GDM1 (cell line): ENCODE results near the gene SRXN1.
"Not testable (repeated sequence)": the region's sequence is repeated elsewhere in the genome, so short reads cannot be mapped to it uniquely, and the experiment has no call there.

ENCODE experiments used
- DNase-seq: peaks from one replicate; lab custom pipeline; 2025; lab: John Stamatoyannopoulos, UW

SRXN1 gene

DNA sequence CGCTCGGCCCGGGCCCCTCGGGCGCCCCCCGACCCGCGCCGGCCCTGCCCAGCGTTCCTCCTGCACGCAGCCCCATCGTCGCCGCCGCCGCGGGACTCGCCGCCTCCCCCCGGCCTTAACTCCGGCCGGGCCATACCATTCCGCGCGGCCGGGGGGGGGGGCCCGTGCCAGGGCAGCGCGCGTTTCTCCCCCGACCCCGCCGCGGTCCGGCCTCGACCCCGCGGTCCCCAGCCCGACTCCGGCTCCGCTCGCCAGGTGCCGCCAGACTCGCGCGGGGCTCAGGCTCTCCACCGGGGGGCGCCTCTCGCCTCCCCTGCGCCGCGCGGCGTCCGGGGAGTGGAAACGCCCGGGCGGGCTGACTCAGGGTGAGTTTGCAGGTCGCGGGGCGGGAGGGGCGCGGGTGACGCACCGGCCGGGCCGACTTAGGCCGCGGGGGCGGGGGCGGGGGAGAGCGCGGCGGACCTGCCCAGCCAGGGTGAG lies at the start of gene SRXN1:
Gene SRXN1, minus strand, starts transcription at position 91 of the 480 bp plus-strand sequence. Its CDS starts 15 bp downstream, at position 76.
- DNase-seq: peak; percentile 85

DNA sequence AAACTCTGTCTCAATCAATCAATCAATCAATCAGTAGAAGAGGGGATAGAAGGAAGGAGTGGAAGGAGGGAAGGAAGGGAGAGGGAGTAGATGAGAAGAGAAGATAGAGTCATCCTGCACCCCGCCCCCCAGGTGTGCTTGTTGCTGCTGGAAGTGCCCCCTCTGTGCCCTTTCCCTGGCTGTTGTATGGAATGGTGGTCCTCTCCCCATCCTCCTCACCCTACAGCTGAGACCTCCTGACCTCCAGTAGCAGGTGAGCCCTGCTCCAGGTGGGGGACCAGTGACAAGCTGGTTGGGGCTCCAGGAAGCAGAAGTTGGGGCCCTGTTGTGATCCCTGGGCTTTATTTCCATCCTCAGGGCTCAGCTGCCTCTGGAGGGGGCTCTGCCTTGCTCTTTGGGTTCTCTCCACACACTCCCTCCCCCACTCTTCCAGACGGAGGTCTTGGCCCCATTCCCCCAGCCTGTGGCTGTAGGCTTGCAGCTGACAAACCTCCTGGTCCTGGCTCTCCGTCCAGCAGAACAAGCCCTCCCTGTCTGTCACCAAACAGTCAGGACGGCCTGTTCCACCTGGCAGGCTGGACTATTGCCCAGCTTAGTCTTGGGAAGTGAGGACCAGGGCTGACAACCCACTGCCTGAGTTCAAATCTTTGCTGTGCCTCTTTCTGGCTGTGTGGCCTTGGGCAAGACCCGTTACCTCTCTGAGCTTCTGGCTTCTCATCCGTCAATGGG lies 48.6 kb upstream of the SRXN1 start:
- DNase-seq: no peak

DNA sequence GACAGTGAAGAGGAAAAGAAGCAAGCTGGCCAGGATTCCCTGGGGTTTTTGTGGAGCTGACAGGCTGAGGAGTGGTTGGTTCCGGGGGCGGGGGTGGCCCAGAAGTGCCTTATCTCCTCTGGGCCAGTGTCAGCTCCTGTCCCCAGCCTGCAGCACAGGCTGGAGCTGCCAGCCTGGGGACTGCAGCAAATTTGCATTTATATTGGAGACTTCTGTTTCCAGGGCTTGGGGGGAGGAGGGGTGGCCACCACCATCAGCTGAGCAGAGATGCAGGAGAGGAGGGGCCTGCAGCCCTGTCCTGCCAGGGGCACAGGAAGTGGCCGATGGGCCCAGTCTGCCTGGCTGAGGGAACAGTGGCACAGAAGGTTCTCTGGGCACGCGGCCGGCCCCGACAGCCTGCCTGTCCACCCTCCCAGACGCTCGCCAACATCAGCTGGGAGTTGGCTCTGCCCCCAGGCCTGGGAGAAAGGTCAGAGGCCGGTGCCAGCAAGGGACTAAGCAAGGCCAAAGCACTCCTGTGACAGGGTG lies 46.9 kb upstream of the SRXN1 start:
- DNase-seq: no peak

DNA sequence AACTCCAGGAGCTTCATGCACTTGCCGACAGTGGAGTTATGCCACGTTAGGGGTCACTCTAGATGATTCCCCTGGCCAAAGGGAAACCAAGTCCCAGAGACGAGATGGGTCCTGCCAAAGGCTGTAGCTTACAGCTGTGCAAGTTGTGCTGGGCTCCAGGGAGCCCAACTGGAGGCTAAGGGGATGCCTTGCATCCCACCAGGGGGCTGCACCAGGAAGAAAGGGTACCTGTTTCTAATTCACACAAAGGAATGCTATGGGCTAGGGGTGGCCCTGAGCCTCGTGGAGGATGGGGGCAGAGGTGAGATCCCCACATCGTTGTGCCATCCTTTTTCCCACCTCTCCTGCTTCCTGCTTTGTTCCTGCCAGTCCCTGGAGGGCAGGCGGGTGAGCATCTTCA lies 46.3 kb upstream of the SRXN1 start:
- no peak for DNase-seq

DNA sequence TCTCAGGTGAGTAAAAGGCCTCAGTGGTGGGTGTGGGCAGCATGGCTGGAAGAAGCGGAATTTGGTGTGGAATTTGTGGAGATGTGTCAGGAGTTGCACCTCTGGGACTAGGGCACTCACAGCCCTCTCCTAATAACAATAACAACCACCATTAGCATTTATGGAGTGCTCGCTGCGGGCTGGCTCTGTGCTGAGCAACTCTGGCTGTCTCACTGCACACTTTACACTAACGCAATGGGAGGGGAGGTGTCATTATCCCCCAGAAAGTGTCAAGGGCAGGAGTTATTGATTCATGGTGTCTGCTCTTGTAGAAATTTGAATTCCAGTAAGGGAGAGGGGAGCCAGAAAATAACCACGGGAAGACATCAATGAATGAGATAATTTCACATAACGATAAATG lies 45.3 kb upstream of the SRXN1 start:
- DNase-seq: no peak

DNA sequence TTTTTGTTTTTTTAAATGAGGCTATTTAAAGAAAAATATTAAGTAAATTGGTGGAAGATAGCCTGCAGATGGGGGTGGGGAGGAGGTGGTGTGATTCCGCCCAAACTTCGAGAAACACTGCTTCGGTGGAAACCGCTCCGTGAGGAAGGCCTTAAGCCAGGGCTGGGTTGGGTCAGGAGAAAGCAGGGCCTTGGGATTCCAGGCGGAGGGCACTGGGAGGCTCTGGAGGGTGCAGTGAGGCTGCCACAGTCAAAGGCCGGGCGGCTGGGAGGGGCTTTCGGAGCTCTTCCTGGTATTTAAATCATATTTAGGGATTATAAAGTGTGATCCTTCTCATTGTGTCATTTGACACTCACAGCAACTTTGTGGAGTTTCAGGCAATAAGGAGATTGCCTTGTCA lies 44.8 kb upstream of the SRXN1 start:
- no peak for DNase-seq

DNA sequence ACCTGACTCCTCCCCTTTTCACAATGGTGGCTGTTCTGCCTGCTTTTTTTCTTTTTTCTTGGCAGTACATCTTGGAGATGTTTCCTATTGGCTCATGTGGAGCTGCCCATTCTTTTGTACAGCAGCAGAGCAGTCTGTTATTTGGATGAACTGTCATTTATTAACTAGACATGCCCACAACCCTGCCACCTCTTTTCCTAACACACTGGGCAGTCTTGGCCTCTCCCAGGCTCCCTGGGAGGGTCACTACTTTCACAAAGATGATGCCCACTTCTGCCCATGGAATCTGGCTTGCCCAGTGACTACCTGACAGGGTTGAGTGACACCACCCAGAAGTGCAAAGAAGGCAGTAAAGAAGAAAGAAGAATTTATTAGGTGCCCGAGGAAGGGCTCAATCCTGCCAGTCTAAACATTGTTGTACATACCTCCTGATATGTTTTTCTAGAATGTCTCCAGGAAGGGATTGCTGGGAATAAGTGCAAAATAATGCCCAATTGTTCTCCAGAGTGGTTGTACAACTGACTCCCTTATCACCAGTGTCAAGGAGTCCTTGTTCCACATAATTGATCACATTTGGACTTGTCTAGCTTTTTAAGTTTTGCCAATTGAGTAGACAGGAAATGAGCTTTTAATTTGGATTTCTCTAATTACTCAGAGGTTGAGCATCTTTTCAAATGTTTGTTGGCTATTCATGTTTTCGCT lies 42.3 kb upstream of the SRXN1 start:
- no peak for DNase-seq

DNA sequence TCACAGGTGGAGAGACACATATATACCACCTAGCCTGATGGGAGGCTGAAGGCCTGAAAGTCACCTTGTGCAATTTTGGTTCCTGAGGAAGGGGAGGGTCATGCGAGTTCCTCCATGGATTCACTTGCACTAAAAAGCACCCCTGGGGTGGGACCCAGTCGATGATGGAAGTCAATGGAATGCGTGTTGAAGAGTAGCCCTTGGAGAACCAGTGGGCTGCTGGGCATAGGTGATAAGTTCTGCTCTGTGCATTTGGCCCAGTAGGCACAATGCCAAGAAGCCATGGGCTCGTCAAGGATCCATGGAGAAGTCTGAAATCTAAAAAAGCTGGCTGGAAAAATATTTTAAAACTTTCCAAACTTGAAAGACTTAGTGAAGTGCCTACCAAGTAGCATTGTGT lies 41.5 kb upstream of the SRXN1 start:
- no peak for DNase-seq

DNA sequence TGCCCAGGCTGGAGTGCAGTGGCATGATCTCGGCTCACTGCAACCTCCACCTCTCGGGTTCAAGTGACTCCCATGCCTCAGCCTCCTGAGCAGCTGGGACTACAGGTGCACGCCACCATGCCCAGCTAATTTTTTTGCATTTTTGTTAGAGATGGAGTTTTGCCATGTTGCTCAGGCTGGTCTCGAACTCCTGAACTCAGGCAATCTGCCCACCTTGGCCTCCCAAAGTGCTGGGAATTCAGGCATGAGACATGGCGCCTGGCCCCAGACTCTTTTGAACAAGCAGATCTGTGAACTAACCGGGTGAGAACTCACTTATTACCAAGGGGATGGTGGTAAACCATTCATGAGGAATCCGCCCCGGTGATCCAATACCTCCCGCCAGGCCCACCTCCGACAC lies 40.8 kb upstream of the SRXN1 start:
- DNase-seq: not testable (repeated sequence)

DNA sequence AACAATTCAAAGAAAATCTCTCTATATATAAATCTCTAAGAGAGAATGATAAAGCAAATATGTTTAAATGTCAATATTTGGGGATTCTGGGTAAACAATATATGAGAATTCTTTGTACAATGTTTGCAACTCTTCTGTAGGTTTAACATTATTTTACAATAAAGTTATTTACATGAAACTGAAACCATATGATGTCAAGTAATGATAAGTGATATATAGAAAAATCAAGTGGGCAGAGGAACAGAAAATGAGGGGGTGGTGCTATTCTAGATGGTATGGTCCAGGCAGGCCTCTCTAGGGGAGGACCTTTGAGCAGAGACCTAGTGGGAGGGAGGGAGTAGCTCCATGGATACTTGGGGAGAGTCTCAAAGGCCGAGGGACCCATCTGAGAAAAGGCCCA lies 39.0 kb upstream of the SRXN1 start:
- no peak for DNase-seq

DNA sequence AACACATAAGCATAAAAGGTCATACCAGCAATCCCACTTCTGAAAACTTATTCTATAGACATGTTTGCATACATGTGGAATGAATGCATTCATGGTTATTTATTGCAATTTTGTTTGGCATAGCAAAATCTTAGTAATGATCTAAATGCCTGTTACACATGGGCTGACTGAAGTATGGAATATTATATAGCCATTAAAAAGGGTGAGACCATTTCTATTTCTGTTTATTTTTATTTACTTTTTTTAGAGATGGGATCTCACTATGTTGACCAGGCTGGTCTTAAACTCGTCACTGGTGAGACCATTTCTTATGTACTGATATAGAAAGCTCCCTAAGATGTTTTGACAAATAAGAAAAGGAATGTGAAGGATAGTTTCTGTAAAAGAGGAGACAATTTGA lies 36.9 kb upstream of the SRXN1 start:
- DNase-seq: no peak

DNA sequence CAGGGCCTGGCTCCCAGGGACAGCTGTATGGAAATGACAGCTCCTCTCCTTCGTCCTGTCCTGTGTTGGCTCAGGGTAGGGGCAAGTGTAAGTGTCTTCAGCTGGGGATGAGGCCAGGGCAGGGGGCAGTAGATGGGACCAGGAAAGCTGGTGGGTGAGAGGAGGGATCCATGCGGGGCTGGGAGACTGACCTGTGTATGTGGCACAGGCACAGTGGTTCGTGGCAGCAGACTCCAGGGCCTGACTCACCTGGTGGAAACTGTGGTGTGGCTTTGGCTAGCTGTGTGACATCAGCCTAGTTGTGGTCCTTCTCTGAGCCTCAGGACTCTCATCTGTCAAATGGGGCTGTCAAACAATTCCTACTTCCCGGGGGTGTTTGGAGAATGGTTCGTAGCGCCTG lies 36.3 kb upstream of the SRXN1 start:
- no peak for DNase-seq

DNA sequence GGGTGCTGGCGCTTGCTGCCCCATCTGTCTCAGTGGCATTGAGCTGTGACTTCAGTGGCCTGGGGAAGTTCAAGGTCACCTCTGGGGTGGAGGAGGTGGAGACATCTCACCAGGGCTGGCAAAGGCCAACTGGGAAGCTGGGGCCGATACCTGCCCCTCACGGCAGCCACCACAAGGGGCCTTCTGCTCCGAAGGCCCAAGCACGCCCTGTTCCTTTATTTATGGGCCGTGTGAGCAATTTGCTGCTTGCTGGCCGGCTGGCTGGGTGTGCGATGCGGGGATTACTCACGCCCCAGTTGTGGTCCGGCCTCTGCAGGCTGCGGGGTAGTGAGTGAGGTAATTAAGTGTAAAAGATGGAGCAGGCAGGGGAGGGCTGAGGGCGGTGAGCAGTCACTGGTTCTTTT lies 35.8 kb upstream of the SRXN1 start:
- no peak for DNase-seq

DNA sequence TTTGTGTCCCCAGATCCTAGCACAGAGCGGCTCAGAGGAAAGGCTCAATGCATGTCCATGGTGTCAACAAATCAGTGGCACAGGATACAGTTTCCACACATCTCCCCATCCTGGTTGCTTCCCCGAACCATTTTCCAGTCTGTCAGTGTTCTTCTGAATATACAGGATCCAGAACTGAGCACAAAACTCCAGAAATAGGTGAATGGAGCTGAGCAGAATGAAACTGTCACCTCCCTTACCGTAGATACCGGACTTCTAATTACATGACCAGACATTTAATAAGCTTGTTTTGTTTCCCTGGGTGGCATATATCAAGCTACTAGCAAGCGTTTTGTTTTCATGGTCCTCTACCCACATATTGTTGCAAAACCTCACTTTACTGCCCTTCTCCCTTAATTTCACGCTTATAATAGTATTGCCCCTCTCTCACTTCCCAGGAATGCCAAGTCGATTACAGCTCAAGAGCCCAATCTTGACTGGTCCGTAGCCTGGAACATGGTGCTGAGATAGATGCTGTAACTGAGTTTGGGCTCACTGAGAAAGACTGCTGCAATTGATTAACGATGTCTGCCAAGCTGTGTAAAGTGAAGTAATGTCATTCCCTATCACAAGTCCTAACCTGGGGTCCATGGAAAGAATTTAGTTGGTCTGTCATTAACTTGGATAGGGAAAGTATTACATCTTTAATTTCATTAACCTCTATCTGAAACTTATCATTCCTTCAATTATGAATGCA lies 34.6 kb upstream of the SRXN1 start:
- DNase-seq: no peak

DNA sequence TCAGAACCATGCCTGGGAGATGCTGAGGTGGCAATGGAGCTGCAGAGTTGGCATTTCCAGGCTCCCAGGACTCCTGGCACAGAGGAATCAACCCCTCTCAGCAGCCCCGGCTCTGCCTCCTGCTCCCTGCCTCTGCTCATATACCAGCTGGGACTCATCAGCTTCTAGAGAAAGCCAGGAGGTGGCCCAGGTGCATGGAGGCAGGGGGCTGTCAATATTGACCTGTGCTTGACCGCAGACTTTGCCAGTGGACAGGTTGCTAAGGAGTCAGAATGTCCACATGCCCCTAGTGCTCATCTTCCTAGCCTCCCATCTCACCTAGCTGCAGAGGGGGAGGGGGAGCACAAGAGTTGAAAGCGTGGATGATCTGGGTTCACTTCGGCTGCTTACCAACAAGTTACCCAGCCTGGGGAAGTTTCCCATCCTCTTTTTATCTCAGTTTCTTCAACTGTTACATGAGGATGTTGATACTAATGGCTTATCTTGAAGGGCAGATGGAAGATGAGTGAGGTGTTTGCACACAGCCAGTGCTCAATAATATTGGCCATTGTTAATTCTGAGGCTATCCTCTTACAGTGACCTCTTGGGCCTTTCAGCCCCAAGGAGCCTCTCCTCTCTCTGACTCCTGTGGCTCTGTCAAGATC lies 31.8 kb upstream of the SRXN1 start:
- DNase-seq: no peak

DNA sequence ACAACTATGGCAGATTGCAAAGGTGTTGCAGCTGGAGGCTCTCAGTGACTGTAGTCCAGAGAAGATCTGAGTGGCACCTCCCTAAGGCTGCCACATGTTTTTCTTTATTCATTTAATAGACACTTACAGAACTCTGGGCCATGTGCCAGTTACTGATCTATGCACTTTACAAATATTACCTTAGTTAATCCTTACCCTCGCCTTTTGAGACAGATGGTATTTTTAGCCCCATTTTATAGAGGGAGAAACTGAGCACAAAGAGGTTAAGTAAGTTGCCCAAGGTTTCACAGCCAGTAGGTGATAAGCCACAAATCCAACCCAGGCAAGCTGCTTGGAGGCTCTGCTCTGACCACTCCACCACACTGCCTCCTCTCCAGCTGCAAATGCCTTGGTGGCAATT lies 29.1 kb upstream of the SRXN1 start:
- DNase-seq: no peak

DNA sequence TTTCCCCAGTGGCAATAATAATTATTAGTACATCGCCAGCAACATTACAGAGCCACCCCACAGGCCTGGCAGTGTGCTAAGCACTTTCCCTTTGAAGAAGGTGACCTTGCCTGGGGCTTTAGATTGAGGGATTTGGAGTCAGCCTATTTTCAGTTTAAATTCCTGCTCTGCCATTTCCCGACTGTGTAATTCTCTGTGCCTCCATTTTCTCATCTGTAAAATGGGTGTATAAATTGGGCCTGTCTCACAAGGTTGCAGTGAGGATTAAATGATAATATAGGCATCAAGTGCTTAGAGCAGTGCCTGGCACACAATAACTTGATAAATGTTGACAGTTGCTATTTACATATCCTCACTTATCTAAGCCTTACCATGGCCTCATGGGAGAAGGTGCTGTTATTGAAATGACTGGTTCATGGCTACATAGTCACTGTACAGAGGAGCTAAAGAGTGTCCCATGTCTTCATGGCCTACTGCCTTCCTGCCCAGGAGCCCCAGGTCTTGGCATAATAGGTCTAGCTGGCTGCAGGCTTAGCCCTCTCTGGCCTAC lies 27.7 kb upstream of the SRXN1 start:
- no peak for DNase-seq

DNA sequence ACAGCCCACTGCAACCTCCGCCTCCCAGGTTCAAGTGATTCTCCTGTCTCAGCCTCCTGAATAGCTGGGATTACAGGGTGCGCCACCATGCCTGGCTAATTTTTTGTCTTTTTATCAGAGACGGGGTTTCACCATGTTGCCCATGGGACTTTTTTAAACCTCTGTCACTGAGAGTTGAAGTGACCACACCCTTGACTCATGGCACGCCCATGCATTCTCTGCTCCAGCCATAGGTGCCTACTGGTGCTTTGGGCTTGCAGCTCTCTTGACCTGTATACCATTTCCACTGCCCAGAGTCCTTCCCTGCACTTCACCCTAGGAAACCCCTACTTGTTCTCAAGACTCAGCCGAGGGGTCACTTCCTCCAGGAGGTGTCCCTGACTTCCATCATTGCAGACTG lies 25.0 kb upstream of the SRXN1 start:
- DNase-seq: no peak

DNA sequence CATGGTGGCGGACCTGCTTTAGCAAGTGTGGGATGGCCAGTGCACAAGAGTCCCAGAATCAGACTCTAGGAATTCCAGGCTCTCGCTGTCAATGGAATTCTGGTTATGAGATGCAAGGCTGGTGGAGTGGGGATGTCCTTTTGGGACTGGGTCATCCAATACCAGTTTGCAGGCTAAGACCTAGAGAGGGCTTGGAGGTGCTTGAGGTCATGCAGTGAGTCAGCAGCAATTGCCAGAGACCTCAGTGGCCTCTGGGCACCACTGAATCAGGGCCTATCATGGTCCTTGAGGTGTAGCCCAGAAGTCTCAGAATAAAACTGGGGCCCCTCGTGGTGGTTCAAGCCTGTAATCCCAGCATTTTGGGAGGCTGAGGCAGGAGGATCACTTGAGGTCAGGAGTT lies 24.0 kb upstream of the SRXN1 start:
- DNase-seq: no peak

DNA sequence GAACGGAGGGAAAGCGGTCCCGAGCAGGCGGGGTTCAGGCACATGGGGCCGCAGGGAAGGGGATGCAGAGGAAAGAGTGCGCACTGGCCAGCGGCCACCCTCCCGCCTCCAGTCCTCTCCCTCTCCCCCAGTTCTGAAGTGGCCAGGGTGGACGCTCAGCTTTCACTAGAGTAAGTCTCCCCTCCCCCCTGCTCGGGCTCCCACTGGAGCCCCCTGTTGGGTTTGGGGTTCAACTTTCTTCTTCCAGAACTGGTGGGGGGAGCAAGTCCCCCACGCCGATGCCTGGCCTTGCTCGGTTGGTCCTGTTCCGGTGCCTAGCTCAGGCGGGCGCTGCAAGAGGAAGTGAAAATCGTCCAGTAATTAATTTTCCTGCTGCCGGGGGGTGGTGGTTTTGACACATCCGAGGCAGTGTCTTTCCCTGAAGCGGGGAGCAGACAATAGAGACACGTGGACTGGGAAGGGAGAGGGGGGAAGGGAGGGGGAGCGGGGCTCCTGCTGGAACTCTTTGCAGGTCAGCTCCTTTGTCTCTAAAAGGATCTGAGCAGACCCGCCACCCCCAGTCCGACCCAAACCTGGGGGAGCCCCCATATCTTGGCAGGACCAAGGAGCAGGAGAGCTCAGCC lies 23.4 kb upstream of the SRXN1 start:
- DNase-seq: no peak
